ENCODE results near the gene CYP27B1.

The CYP27B1 gene

GRCh38 chr12:57767305-57767698 lies 424 bp upstream of the CYP27B1 start:
- Histone ChIP-seq H3K27me3 (ENCODE audit: low read depth) (peaks cover 24% of the 10 kb centered on the region), H3K36me3 (replicated peaks) (peaks cover 30% of the 10 kb centered on the region), H3K4me1 (peaks cover 23% of the 10 kb centered on the region), H3K4me3 (no peak overlapping the region), H3K9me3 (no peaks in the 10 kb centered on the region)
- in situ Hi-C loops (cut with MboI; ENCODE audit: low sequenced_read_pairs): no loop called here
- no peak for DNase-seq (ENCODE audit: low spot score in 2 of 2)

- Histone ChIP-seq H3K4me3 (peak overlapping the region; percentile 22; the same call in 1 of the 2 replicates), H3K27me3 (ENCODE audit: low read depth) (peaks cover 24% of the 10 kb centered on the region), H3K4me1 (peaks cover 19% of the 10 kb centered on the region), H3K9me3 (no peaks in the 10 kb centered on the region), H3K36me3 (replicated peaks) (peaks cover 28% of the 10 kb centered on the region)
- in situ Hi-C loops (cut with MboI; ENCODE audit: low sequenced_read_pairs): no loop called here
- DNase-seq (ENCODE audit: low spot score in 2 of 2): no peak
Observed at GRCh38 chr12:57765698-57766463, 997 bp downstream of the CYP27B1 start.

- Histone ChIP-seq H3K4me3 (peak overlapping the region; percentile 22), H3K36me3 (replicated peaks) (peaks cover 21% of the 10 kb centered on the region), H3K27me3 (ENCODE audit: low read depth) (peaks cover 24% of the 10 kb centered on the region), H3K4me1 (peaks cover 17% of the 10 kb centered on the region), H3K9me3 (no peaks in the 10 kb centered on the region)
- in situ Hi-C loops (cut with MboI; ENCODE audit: low sequenced_read_pairs): no loop called here
- DNase-seq (ENCODE audit: low spot score in 2 of 2): peak in 1 of 2 experiments; percentile 71
Observed at GRCh38 chr12:57765003-57765697, 1.7 kb downstream of the CYP27B1 start.

- H3K27me3 ChIP-seq (ENCODE audit: low read depth): peaks cover 24% of the 10 kb centered on the region
Observed at GRCh38 chr12:57764662-57765002, 2.2 kb downstream of the CYP27B1 start.

GRCh38 chr12:57763881-57764661 lies 2.8 kb downstream of the CYP27B1 start:
- no peak for DNase-seq (ENCODE audit: low spot score in 2 of 2)
- Histone ChIP-seq H3K9me3 (no peaks in the 10 kb centered on the region), H3K4me1 (peaks cover 17% of the 10 kb centered on the region), H3K4me3 (no peak overlapping the region), H3K27me3 (ENCODE audit: low read depth) (peaks cover 24% of the 10 kb centered on the region), H3K36me3 (replicated peaks) (peaks cover 15% of the 10 kb centered on the region)
- in situ Hi-C loops (cut with MboI; ENCODE audit: low sequenced_read_pairs): no loop called here

More at GRCh38 chr12:57764662-57765002, 2.2 kb downstream of the CYP27B1 start:
- in situ Hi-C loops (cut with MboI; ENCODE audit: low sequenced_read_pairs): no loop called here
- H3K9me3 ChIP-seq: no peaks in the 10 kb centered on the region
- no peak for DNase-seq (ENCODE audit: low spot score in 2 of 2)
- H3K4me1 ChIP-seq: peaks cover 17% of the 10 kb centered on the region
- H3K4me3 ChIP-seq: no peak overlapping the region
- peaks cover 20% of the 10 kb centered on the region for H3K36me3 ChIP-seq (replicated peaks)

- no peaks in the 10 kb centered on the region for H3K9me3 ChIP-seq
- no peak for DNase-seq (ENCODE audit: low spot score in 2 of 2)
- peaks cover 15% of the 10 kb centered on the region for H3K36me3 ChIP-seq (replicated peaks)
- in situ Hi-C loops (cut with MboI; ENCODE audit: low sequenced_read_pairs): no loop called here
- peaks cover 24% of the 10 kb centered on the region for H3K27me3 ChIP-seq (ENCODE audit: low read depth)
- H3K4me1 ChIP-seq: peaks cover 14% of the 10 kb centered on the region
- no peak overlapping the region for H3K4me3 ChIP-seq
Observed at GRCh38 chr12:57762463-57762862, 4.4 kb downstream of the CYP27B1 start.

- Histone ChIP-seq H3K27me3 (ENCODE audit: low read depth) (peaks cover 24% of the 10 kb centered on the region), H3K4me1 (peaks cover 10% of the 10 kb centered on the region), H3K9me3 (no peaks in the 10 kb centered on the region), H3K4me3 (no peak overlapping the region), H3K36me3 (replicated peaks) (peaks cover 18% of the 10 kb centered on the region)
- DNase-seq (ENCODE audit: low spot score in 2 of 2): no peak
- in situ Hi-C loops (cut with MboI; ENCODE audit: low sequenced_read_pairs): no loop called here
Observed at GRCh38 chr12:57761391-57761998, 5.4 kb downstream of the CYP27B1 start.

GRCh38 chr12:57760347-57760982 lies 6.4 kb downstream of the CYP27B1 start:
- peak in 1 of 2 experiments; percentile 44 for DNase-seq (ENCODE audit: low spot score in 2 of 2)

GRCh38 chr12:57759360-57759980 lies 7.4 kb downstream of the CYP27B1 start:
- in situ Hi-C loops (cut with MboI; ENCODE audit: low sequenced_read_pairs): no loop called here
- H3K36me3 ChIP-seq (replicated peaks): peaks cover 18% of the 10 kb centered on the region
- peaks cover 3% of the 10 kb centered on the region for H3K27me3 ChIP-seq (ENCODE audit: low read depth)
- DNase-seq (ENCODE audit: low spot score in 2 of 2): no peak
- peaks cover 9% of the 10 kb centered on the region for H3K4me1 ChIP-seq
- H3K9me3 ChIP-seq: no peaks in the 10 kb centered on the region
- H3K4me3 ChIP-seq: no peak overlapping the region

More at GRCh38 chr12:57760347-57760982, 6.4 kb downstream of the CYP27B1 start:
- peaks cover 10% of the 10 kb centered on the region for H3K4me1 ChIP-seq
- H3K27me3 ChIP-seq (ENCODE audit: low read depth): peaks cover 13% of the 10 kb centered on the region
- in situ Hi-C loops (cut with MboI; ENCODE audit: low sequenced_read_pairs): no loop called here
- no peaks in the 10 kb centered on the region for H3K9me3 ChIP-seq
- no peak overlapping the region for H3K4me3 ChIP-seq
- peaks cover 18% of the 10 kb centered on the region for H3K36me3 ChIP-seq (replicated peaks)

GRCh38 chr12:57758552-57759359 lies 8.1 kb downstream of the CYP27B1 start:
- H3K27me3 ChIP-seq (ENCODE audit: low read depth): no peaks in the 10 kb centered on the region

GRCh38 chr12:57757771-57758170 lies 9.1 kb downstream of the CYP27B1 start:
- no peak overlapping the region for H3K4me3 ChIP-seq
- no peaks in the 10 kb centered on the region for H3K9me3 ChIP-seq
- no peaks in the 10 kb centered on the region for H3K27me3 ChIP-seq (ENCODE audit: low read depth)
- peaks cover 18% of the 10 kb centered on the region for H3K36me3 ChIP-seq (replicated peaks)
- no peak for DNase-seq (ENCODE audit: low spot score in 2 of 2)
- in situ Hi-C loops (cut with MboI; ENCODE audit: low sequenced_read_pairs): no loop called here
- H3K4me1 ChIP-seq: peaks cover 13% of the 10 kb centered on the region

More at GRCh38 chr12:57758552-57759359, 8.1 kb downstream of the CYP27B1 start:
- H3K4me3 ChIP-seq: no peak overlapping the region
- H3K9me3 ChIP-seq: no peaks in the 10 kb centered on the region
- peaks cover 18% of the 10 kb centered on the region for H3K36me3 ChIP-seq (replicated peaks)
- no peak for DNase-seq (ENCODE audit: low spot score in 2 of 2)
- in situ Hi-C loops (cut with MboI; ENCODE audit: low sequenced_read_pairs): no loop called here
- peaks cover 13% of the 10 kb centered on the region for H3K4me1 ChIP-seq

All from HAP-1 (cell line).